ENCODE results near the gene CATSPER1.

CATSPER1 gene

DNA sequence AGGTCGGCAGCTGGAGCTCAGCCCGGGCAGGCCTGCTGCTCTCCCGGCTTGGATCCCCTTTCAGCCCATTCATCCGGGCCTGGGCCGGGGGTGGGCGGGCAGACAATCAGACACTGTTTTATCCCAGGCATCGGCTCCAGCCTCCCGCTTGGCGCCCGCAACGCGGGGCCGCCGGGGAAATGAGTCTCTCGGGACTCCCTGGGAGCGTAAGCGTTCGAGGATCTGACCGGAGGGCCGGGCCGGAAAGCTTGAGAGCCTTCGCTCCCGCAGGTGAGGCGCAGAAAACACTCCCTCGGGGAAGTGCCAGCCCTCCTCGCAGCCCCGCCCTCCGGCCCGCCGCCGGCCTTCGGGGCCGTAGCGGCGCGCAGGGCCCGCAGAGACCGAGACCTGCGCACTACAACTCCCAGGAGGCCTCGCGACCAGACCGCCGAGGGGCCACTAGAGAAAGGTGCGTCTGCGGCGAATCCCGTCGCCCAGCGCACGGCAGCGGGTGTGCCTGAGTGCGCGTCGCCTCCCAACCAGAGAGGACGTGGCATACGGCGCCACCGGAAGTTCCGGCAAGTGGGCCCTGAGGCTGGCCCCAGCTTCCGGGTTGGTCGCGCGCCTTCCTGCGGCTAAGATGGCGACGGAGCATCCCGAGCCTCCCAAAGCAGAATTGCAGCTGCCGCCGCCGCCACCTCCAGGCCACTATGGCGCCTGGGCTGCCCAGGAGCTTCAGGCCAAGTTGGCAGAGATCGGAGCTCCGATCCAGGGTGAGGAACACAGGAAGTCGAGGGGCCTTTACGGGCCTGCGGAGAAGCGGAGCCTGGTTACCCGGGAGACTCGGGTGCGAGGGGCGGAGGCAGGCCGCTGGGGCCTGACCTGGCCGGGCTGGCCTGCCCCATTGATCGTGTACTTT, 25.7 kb upstream of the CATSPER1 start, which contains the start of gene SF3B2:
TSS of gene SF3B2 (plus strand) at position 599 of the 898 bp plus-strand sequence. CDS start at position 620, 21 bp downstream.
- peak within 1 kb of the TSS; percentile 96 for H3K4me3 ChIP-seq (ENCODE audit: low read depth, low read length)
- TF ChIP-seq, protein P1, sequence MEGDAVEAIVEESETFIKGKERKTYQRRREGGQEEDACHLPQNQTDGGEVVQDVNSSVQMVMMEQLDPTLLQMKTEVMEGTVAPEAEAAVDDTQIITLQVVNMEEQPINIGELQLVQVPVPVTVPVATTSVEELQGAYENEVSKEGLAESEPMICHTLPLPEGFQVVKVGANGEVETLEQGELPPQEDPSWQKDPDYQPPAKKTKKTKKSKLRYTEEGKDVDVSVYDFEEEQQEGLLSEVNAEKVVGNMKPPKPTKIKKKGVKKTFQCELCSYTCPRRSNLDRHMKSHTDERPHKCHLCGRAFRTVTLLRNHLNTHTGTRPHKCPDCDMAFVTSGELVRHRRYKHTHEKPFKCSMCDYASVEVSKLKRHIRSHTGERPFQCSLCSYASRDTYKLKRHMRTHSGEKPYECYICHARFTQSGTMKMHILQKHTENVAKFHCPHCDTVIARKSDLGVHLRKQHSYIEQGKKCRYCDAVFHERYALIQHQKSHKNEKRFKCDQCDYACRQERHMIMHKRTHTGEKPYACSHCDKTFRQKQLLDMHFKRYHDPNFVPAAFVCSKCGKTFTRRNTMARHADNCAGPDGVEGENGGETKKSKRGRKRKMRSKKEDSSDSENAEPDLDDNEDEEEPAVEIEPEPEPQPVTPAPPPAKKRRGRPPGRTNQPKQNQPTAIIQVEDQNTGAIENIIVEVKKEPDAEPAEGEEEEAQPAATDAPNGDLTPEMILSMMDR (IDR thresholded peaks at IDR 0.05; ENCODE audit: borderline replicate concordance, insufficient read depth, low read depth, low read length), result no peak

DNA sequence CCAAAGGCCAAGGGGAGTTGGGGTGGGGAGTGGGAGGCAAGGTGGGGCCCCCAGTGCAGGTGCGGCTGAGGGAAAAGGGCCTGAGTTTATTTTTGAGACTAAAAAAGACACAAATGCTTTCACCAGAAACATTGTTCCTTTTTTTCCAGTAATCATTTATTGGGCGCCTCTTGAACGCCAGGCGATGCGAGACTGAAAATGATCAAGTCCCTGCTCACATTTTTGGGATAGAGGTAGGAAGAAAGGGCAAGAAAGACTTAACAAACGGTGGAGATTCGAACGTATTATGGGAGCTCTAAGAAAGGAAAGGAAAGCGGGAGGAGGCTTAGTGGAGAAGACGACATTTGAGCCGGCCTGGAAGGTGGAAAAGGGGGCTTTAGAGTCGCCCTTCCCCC, 25.1 kb upstream of the CATSPER1 start:
- peak overlapping the region; percentile 63 for H3K4me3 ChIP-seq (ENCODE audit: low read depth, low read length)
- TF ChIP-seq, protein P1 (IDR thresholded peaks at IDR 0.05; ENCODE audit: borderline replicate concordance, insufficient read depth, low read depth, low read length), result no peak

DNA sequence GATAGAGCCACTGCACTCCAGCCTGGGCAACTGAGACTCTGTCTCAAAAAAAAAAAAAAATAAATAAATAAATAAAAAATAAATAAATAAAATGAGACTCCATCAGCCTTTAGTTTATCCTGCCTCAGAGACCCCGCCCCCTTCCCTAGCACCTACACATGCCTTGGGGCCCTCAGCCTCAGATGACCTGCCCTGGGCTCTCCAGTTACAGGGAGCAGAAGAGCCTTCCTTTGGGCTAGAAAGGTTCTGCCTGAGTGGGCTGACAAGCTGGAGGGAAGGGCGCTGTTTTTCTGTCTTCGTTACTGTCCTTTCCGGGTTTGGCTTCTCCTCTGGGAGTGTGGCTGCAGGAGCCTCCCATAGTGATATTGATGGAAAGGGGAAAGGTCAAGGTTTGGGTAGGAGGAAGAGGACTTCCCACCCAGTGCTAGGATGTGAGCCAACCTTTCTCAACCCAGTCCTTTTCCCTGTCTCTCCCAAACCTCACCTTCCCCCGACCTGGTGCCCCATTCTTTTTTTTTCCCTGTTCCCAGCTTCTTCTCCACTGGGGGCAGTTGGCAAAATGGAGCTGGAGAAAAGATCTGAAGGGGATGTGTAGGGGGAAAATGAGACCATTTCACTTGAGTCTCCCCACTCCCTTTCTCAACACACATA, 24.4 kb upstream of the CATSPER1 start:
- TF ChIP-seq, protein P1 (IDR thresholded peaks at IDR 0.05; ENCODE audit: borderline replicate concordance, insufficient read depth, low read depth, low read length), result no peak
- no peak overlapping the region for H3K4me3 ChIP-seq (ENCODE audit: low read depth, low read length)

DNA sequence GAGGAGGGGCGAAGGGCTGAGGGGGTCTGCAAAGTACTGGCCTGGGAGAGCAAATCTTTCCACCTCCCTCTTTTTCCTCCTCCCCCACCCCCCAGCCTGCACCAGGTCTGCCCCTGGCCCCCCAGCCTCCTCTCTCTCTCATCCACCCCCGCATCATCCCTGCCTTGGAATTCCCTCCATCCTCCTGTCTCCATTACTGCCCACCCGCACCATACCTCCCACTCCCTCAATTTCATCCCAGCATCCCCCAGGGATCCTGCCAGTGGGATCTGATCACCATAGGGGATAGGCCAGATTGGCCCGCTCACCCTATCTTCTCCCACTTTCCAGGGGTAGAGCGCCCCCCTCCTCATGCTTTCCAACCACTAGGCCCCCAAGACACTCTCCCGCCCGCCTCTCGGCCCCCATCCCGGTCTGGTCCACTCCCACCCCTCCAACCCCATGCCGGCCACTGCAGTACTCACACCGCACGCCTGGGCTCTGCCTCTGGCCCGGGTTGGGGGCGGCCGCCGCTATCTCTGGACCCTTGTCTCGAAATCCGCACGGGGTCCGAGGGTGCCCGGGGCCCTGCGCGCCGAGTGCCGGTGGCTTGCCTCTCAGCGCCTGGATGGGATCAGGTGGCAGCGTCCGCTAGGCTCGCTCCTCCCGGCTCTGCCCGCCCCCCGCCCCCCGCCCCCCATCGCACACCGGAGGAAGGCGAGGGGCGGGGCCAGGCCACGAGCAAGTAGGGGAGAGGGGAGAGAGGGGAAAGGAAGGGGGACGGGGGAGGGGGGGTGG, 22.5 kb upstream of the CATSPER1 start, which contains the start of gene GAL3ST3:
TSS of gene GAL3ST3 (minus strand) at position 615 of the 777 bp plus-strand sequence. CDS start 3,746 bp downstream, outside the sequence.
- TF ChIP-seq, protein P1 (IDR thresholded peaks at IDR 0.05; ENCODE audit: borderline replicate concordance, insufficient read depth, low read depth, low read length), result no peak
- no peak within 1 kb of the TSS for H3K4me3 ChIP-seq (ENCODE audit: low read depth, low read length)

DNA sequence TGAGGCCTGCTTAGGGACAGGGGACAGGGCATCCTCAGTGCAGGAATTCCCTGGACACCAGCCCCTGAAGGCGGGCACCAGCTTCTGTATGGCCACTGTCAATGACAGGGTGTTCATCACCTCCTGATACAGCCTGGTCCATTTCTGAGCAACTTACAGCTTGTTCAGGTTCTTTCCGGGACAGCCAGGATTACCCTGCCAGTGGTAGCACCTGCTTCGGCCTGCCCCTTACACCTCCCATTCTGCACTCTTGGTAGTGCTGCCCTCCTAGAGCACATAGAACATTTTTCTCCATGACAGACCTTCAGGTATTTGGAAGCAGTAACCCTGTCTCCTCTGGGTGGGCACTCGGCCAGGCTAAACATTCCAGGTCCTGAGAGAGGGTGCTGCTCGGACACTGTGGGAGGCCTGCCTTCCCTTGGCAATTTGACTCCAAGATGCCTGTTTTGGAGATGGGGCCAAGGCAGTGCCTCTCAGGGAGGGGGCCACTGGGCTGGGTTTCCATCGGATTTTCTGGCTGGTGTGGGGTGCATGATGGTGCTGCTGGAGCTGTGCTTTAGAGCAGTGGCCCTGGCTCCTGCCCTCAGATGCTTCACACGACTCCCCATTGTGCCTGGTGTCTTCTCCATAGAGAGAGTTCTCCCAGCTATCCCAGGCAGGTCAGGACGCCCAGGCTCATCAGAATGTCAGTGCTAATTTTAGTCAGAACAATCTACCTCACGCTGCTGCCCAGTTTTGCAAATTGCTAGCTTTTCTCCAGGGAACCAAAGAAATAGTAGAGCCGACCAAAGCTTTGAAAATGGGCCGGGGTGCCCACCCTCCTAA, 21.5 kb upstream of the CATSPER1 start:
- H3K4me3 ChIP-seq (ENCODE audit: low read depth, low read length), result no peak overlapping the region
- TF ChIP-seq, protein P1 (IDR thresholded peaks at IDR 0.05; ENCODE audit: borderline replicate concordance, insufficient read depth, low read depth, low read length), result no peak

DNA sequence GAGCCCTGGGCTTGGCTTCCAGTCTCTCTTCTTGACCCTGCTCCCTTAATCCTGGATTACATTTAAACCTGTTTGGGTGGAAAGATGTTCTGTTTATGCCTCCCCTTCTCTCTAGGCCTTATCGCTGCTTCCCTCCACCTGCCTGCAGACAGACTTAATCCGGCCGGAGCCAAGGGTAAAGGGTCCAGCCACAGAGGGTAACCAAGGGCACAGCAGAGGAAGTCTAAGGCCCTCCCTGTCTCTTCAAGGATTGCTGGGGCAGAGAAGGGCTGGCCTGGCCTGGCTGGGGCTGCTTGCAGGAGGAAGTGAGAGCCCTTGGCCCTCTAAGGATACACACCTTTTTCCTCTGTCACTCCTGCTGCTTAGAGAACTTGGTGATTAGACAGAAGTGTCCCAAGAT, 20.6 kb upstream of the CATSPER1 start:
- TF ChIP-seq, protein P1 (IDR thresholded peaks at IDR 0.05; ENCODE audit: borderline replicate concordance, insufficient read depth, low read depth, low read length), result no peak

More for the DNA sequence above, 20.6 kb upstream of the CATSPER1 start:
- no peak overlapping the region for H3K4me3 ChIP-seq (ENCODE audit: low read depth, low read length)
